GM12892 (cell line): Measurements from ENCODE around the gene CHCHD1.
"Not testable (repeated sequence)": the region's sequence is repeated elsewhere in the genome, so short reads cannot be mapped to it uniquely, and the experiment has no call there.

Source experiments
- POLR2A ChIP-seq: IDR thresholded peaks from 2 replicates; pipeline ENCODE4 v1.6.1; 2011; ENCODE audit warnings: low read depth, low read length, control low read depth
- POLR2AphosphoS5 ChIP-seq: IDR thresholded peaks from 2 replicates; pipeline ENCODE4 v1.6.1; 2011; ENCODE audit warnings: low read depth, low read length, control low read depth

DNA sequence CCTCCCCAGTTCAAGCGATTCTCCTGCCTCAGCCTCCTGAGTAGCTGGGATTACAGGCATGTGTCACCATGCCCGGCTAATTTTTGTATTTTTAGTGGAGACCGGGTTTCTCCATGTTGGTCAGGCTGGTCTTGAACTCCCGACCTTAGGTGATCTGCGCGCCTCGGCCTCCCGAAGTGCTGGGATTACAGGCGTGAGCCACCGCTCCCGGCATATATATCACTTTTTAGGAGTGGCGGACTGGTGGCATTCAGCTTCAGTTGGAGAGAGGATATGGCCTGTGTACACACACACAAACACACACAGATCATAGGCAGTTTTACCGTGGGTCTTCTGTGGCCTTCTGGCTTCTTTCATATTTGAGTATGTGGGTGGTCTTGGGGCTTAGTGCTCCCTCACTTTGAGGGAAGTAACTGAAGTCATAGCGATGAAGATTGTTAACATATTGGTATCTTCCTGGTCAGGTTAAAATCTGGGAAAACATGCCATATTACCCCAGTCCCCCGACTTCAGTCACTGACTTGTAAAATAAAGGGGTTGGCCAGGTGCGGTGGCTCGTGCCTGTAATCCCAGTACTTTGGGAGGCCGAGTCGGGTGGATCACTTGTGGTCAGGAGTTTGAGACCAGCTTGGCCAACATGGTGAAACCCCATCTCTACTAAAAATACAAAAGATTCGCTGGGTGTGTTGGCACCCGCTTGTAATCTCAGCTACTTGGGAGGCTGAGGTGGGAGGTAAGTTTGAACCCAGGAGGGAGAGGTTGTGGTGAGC lies 5.4 kb downstream of the CHCHD1 start:
- TF ChIP-seq POLR2A, POLR2AphosphoS5: not testable (repeated sequence)
